ENCODE data around the gene SLC10A3.
A peak's percentile ranks its signal among the peaks of the same experiment; 100 is the strongest.

SLC10A3 gene

DNA sequence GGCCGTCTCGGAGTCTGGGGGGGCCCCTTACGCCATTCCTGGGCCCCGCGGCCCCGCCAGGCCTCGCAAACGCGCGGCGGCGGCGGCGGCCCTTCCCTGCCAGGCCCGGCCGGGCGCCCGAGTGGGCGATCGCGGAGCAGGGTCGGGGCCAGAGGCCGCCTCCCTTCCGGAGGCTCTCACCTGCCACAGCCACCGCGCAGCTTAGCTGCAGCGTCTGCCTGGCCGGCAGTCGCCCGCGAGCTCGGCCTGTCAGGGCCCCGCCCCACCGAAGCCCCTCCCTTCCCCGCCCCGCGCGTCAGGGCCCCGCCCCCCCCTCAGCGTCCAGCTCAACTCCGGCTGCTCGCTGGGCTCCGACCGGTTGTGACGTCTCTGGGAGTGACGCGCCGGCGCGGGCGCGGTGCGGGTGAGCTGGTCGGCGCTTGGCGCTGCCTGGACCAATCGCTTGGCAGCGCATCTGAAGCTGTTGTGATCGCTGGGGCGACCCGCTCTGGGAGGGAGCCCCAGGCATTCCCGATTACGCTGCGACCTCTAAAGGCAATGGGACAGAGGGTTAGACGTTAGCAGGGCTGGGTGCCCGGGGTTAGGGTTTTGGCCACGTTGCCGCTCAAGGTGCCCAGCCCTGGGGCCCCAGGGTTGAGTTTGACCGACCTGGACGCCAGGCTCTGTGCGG is at the start of gene SLC10A3:
TSS of gene SLC10A3 (minus strand) at position 216 of the 670 bp plus-strand sequence. CDS start 1,689 bp downstream, outside the sequence.
- Histone ChIP-seq H3K36me3 (ENCODE audit: control insufficient read depth, insufficient read depth, low read length, severe bottlenecking) (peaks cover 7% of the 10 kb centered on the region), H3K27me3 (replicated peaks; ENCODE audit: control insufficient read depth, insufficient read depth, low read length) (peaks cover 4% of the 10 kb centered on the region), H3K4me1 (ENCODE audit: control insufficient read depth, insufficient read depth, low read length) (peaks cover 9% of the 10 kb centered on the region), H3K4me3 (ENCODE audit: low read length) (peak within 1 kb of the TSS; percentile 84), H3K9me3 (ENCODE audit: control insufficient read depth, low read length) (no peaks in the 10 kb centered on the region), H3K9ac (ENCODE audit: low read length) (peak within 1 kb of the TSS; percentile 88)
- DNase-seq (ENCODE audit: low read depth): peak; percentile 94

DNA sequence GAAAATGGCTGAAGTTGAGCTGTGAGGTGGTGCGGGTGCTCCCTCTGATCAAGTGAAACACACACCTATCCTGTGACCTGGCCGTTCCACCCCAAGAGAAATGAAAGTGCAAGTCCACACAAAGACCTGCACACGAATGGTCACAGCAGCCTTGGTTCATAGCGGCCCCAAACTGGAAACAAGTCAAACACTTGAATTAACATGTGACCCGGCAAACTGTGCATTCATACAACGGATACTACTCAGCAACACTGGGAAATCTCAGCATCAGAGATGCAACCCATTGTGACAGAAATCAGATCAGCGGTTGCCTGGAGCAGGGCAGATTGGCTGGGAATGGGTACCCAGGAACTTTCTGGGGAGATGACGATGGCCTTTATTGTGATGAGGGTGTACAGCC is 48.6 kb upstream of the SLC10A3 start:
- H3K9me3 ChIP-seq (ENCODE audit: control insufficient read depth, low read length): no peaks in the 10 kb centered on the region
- peaks cover 37% of the 10 kb centered on the region for H3K4me1 ChIP-seq (ENCODE audit: control insufficient read depth, insufficient read depth, low read length)
- peaks cover 31% of the 10 kb centered on the region for H3K36me3 ChIP-seq (ENCODE audit: control insufficient read depth, insufficient read depth, low read length, severe bottlenecking)
- no peak for DNase-seq (ENCODE audit: low read depth)
- H3K27me3 ChIP-seq (replicated peaks; ENCODE audit: control insufficient read depth, insufficient read depth, low read length): no peaks in the 10 kb centered on the region
- no peak overlapping the region for H3K4me3 ChIP-seq (ENCODE audit: low read length)
- H3K9ac ChIP-seq (ENCODE audit: low read length): no peak overlapping the region

DNA sequence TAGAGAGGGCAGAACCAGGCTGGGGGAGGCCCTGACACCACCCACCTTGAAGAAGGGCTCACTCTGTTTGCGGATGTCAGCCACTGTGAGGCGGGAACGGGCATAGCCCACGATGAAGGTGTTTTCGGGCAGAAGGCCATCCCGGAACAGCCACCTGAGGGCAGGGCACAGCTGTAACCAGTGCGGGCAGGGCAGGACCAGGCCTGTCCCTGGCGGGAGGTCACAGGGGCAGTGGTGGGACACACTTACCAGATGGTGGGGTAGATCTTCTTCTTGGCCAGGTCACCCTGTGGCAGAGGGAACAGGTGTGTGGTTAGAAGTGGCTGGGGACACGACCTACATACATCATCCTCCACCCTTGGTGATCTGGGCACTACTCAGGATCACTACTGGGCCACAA is 45.5 kb upstream of the SLC10A3 start:
- no peaks in the 10 kb centered on the region for H3K27me3 ChIP-seq (replicated peaks; ENCODE audit: control insufficient read depth, insufficient read depth, low read length)
- peaks cover 12% of the 10 kb centered on the region for H3K4me1 ChIP-seq (ENCODE audit: control insufficient read depth, insufficient read depth, low read length)
- no peaks in the 10 kb centered on the region for H3K9me3 ChIP-seq (ENCODE audit: control insufficient read depth, low read length)
- no peak for DNase-seq (ENCODE audit: low read depth)
- no peak overlapping the region for H3K4me3 ChIP-seq (ENCODE audit: low read length)
- no peak overlapping the region for H3K9ac ChIP-seq (ENCODE audit: low read length)
- H3K36me3 ChIP-seq (ENCODE audit: control insufficient read depth, insufficient read depth, low read length, severe bottlenecking): peaks cover 57% of the 10 kb centered on the region

GRCh38 chrX:154534526-154535322 is 44.3 kb upstream of the SLC10A3 start:
- peaks cover 7% of the 10 kb centered on the region for H3K4me1 ChIP-seq (ENCODE audit: control insufficient read depth, insufficient read depth, low read length)
- peak overlapping the region; percentile 60 for H3K9ac ChIP-seq (ENCODE audit: low read length)
- H3K36me3 ChIP-seq (ENCODE audit: control insufficient read depth, insufficient read depth, low read length, severe bottlenecking): peaks cover 59% of the 10 kb centered on the region
- H3K9me3 ChIP-seq (ENCODE audit: control insufficient read depth, low read length): no peaks in the 10 kb centered on the region
- DNase-seq (ENCODE audit: low read depth): peak; percentile 90
- no peak overlapping the region for H3K4me3 ChIP-seq (ENCODE audit: low read length)
- H3K27me3 ChIP-seq (replicated peaks; ENCODE audit: control insufficient read depth, insufficient read depth, low read length): no peaks in the 10 kb centered on the region

GRCh38 chrX:154532690-154533089 is 42.3 kb upstream of the SLC10A3 start:
- no peak overlapping the region for H3K4me3 ChIP-seq (ENCODE audit: low read length)
- no peaks in the 10 kb centered on the region for H3K9me3 ChIP-seq (ENCODE audit: control insufficient read depth, low read length)
- H3K36me3 ChIP-seq (ENCODE audit: control insufficient read depth, insufficient read depth, low read length, severe bottlenecking): peaks cover 50% of the 10 kb centered on the region
- no peaks in the 10 kb centered on the region for H3K27me3 ChIP-seq (replicated peaks; ENCODE audit: control insufficient read depth, insufficient read depth, low read length)
- no peak for DNase-seq (ENCODE audit: low read depth)
- H3K9ac ChIP-seq (ENCODE audit: low read length): no peak overlapping the region
- H3K4me1 ChIP-seq (ENCODE audit: control insufficient read depth, insufficient read depth, low read length): peaks cover 12% of the 10 kb centered on the region

DNA sequence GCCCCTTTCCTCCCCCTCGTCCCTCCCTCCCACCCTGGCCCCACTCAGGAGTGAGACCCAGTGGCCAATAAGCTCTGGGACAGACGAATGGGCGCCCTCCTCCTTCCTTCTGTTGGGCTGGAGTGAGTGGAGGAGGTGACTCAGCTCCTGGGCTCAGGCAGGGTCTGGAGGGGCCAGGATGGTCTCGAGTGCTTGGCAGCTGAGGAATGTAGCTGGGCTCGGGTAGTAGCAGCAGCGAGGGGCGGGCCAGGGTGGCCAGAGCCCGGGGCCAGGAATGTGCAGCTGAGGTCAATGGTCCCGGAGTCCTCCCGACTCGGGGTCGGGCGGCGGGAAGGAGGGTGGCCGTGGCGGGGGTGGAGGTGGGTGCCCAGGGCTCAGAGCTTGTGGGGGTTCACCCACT is 41.2 kb upstream of the SLC10A3 start:
- Histone ChIP-seq H3K4me3 (ENCODE audit: low read length) (no peak overlapping the region), H3K9ac (ENCODE audit: low read length) (no peak overlapping the region), H3K36me3 (ENCODE audit: control insufficient read depth, insufficient read depth, low read length, severe bottlenecking) (peaks cover 49% of the 10 kb centered on the region), H3K9me3 (ENCODE audit: control insufficient read depth, low read length) (no peaks in the 10 kb centered on the region), H3K4me1 (ENCODE audit: control insufficient read depth, insufficient read depth, low read length) (peaks cover 21% of the 10 kb centered on the region), H3K27me3 (replicated peaks; ENCODE audit: control insufficient read depth, insufficient read depth, low read length) (no peaks in the 10 kb centered on the region)
- peak; percentile 31 for DNase-seq (ENCODE audit: low read depth)

GRCh38 chrX:154530286-154530685 is 39.9 kb upstream of the SLC10A3 start:
- H3K4me3 ChIP-seq (ENCODE audit: low read length): no peak overlapping the region
- H3K9me3 ChIP-seq (ENCODE audit: control insufficient read depth, low read length): no peaks in the 10 kb centered on the region
- no peaks in the 10 kb centered on the region for H3K27me3 ChIP-seq (replicated peaks; ENCODE audit: control insufficient read depth, insufficient read depth, low read length)
- peaks cover 21% of the 10 kb centered on the region for H3K4me1 ChIP-seq (ENCODE audit: control insufficient read depth, insufficient read depth, low read length)
- no peak for DNase-seq (ENCODE audit: low read depth)
- H3K36me3 ChIP-seq (ENCODE audit: control insufficient read depth, insufficient read depth, low read length, severe bottlenecking): peaks cover 37% of the 10 kb centered on the region
- H3K9ac ChIP-seq (ENCODE audit: low read length): no peak overlapping the region

- no peak for DNase-seq (ENCODE audit: low read depth)
- Histone ChIP-seq H3K36me3 (ENCODE audit: control insufficient read depth, insufficient read depth, low read length, severe bottlenecking) (peaks cover 30% of the 10 kb centered on the region), H3K4me3 (ENCODE audit: low read length) (no peak overlapping the region), H3K9ac (ENCODE audit: low read length) (peak overlapping the region; percentile 38), H3K27me3 (replicated peaks; ENCODE audit: control insufficient read depth, insufficient read depth, low read length) (no peaks in the 10 kb centered on the region), H3K4me1 (ENCODE audit: control insufficient read depth, insufficient read depth, low read length) (peaks cover 16% of the 10 kb centered on the region), H3K9me3 (ENCODE audit: control insufficient read depth, low read length) (no peaks in the 10 kb centered on the region)
Observed at GRCh38 chrX:154529206-154529612, 38.8 kb upstream of the SLC10A3 start.

- DNase-seq (ENCODE audit: low read depth): peak; percentile 86
- no peaks in the 10 kb centered on the region for H3K9me3 ChIP-seq (ENCODE audit: control insufficient read depth, low read length)
- H3K4me1 ChIP-seq (ENCODE audit: control insufficient read depth, insufficient read depth, low read length): peaks cover 13% of the 10 kb centered on the region
- no peaks in the 10 kb centered on the region for H3K27me3 ChIP-seq (replicated peaks; ENCODE audit: control insufficient read depth, insufficient read depth, low read length)
- H3K9ac ChIP-seq (ENCODE audit: low read length): peak overlapping the region; percentile 87
- H3K4me3 ChIP-seq (ENCODE audit: low read length): no peak overlapping the region
- peaks cover 9% of the 10 kb centered on the region for H3K36me3 ChIP-seq (ENCODE audit: control insufficient read depth, insufficient read depth, low read length, severe bottlenecking)
Observed at GRCh38 chrX:154526901-154527675, 36.7 kb upstream of the SLC10A3 start.

- Histone ChIP-seq H3K9me3 (ENCODE audit: control insufficient read depth, low read length) (no peaks in the 10 kb centered on the region), H3K4me1 (ENCODE audit: control insufficient read depth, insufficient read depth, low read length) (peaks cover 13% of the 10 kb centered on the region), H3K4me3 (ENCODE audit: low read length) (no peak overlapping the region), H3K36me3 (ENCODE audit: control insufficient read depth, insufficient read depth, low read length, severe bottlenecking) (peaks cover 2% of the 10 kb centered on the region), H3K27me3 (replicated peaks; ENCODE audit: control insufficient read depth, insufficient read depth, low read length) (no peaks in the 10 kb centered on the region), H3K9ac (ENCODE audit: low read length) (peak overlapping the region; percentile 36)
- DNase-seq (ENCODE audit: low read depth): no peak
Observed at GRCh38 chrX:154525606-154526490, 35.4 kb upstream of the SLC10A3 start.
